Osteoblast (primary cell): ENCODE measurements around the gene TP73. TPM values are rescaled to one million over a fixed set of nuclear protein-coding genes. Genes with fewer than 3 reads are reported as not detected.

Experiments
- DNase-seq: peaks from one replicate; pipeline ENCODE4 v3.0.0; 2011; ENCODE audit warnings: low spot score, mixed read lengths; ENCODE audit not compliant: insufficient read length; ENCODE audit errors: missing footprints
- H2AFZ ChIP-seq: 2 replicates; pipeline ENCODE4 v1.6.0; 2011; ENCODE audit warnings: mild to moderate bottlenecking, low read length
- H3K27ac ChIP-seq: 2 replicates; pipeline ENCODE4 v1.5.1; 2011; ENCODE audit warnings: mild to moderate bottlenecking, low read depth, low read length, moderate library complexity
- H3K27me3 ChIP-seq: 2 replicates; pipeline ENCODE4 v1.6.0; 2012; ENCODE audit warnings: mild to moderate bottlenecking, control low read depth, inconsistent platforms, low read length, moderate library complexity; ENCODE audit not compliant: insufficient read depth
- H3K36me3 ChIP-seq: 2 replicates; pipeline ENCODE4 v1.5.1; 2011; ENCODE audit warnings: mild to moderate bottlenecking, low read length, control low read depth, moderate library complexity; ENCODE audit not compliant: insufficient read depth
- H3K4me1 ChIP-seq: 2 replicates; pipeline ENCODE4 v1.5.1; 2011; ENCODE audit warnings: mild to moderate bottlenecking, low read length, control low read depth, moderate library complexity; ENCODE audit not compliant: insufficient read depth
- H3K4me2 ChIP-seq: 2 replicates; pipeline ENCODE4 v1.6.0; 2011; ENCODE audit warnings: mild to moderate bottlenecking, low read length; ENCODE audit not compliant: insufficient read depth
- H3K4me3 ChIP-seq: fragments of 200-600 bp; sonication (generic); 3 replicates; pipeline ENCODE4 v1.5.1; 2012; ENCODE audit warnings: mild to moderate bottlenecking, low read length, inconsistent platforms; ENCODE audit not compliant: insufficient read depth
- H3K79me2 ChIP-seq: 2 replicates; pipeline ENCODE4 v1.6.0; 2012; ENCODE audit warnings: mild to moderate bottlenecking, low read length, control low read depth, inconsistent platforms; ENCODE audit not compliant: insufficient read depth
- H3K9me3 ChIP-seq: 2 replicates; pipeline ENCODE4 v1.5.1; 2011; ENCODE audit warnings: low read depth, low read length, control low read depth
- H4K20me1 ChIP-seq: 2 replicates; pipeline ENCODE4 v1.6.0; 2012; ENCODE audit warnings: mild to moderate bottlenecking, low read length, control low read depth; ENCODE audit not compliant: insufficient read depth
- CTCF ChIP-seq: IDR thresholded peaks from 2 replicates; pipeline ENCODE4 v1.5.1; 2011; ENCODE audit warnings: mild to moderate bottlenecking, low read depth, low read length, moderate library complexity; ENCODE audit errors: extremely low read depth
- total RNA-seq: library from RNA; depleted of rRNA; stranded (reverse); fragments of >200 nt; gene quantifications from 2 replicates; pipeline ENCODE4 v1.2.3, GENCODE V29; 2012

The TP73 gene
- total RNA-seq, 1 donor: not detected

- DNase-seq: peak; percentile 72
- no peak for TF ChIP-seq CTCF
- H3K4me2 ChIP-seq: no peak overlapping the region
- peaks cover 11% of the 10 kb centered on the region for H3K4me1 ChIP-seq
- peaks cover 5% of the 10 kb centered on the region for H3K36me3 ChIP-seq
- no peaks in the 10 kb centered on the region for H3K79me2 ChIP-seq
- H3K27ac ChIP-seq: no peak overlapping the region
- no peaks in the 10 kb centered on the region for H3K9me3 ChIP-seq
- no peaks in the 10 kb centered on the region for H4K20me1 ChIP-seq
- H3K27me3 ChIP-seq: peaks cover 21% of the 10 kb centered on the region
- H3K4me3 ChIP-seq: no peak overlapping the region
- H2AFZ ChIP-seq: no peak overlapping the region
These were observed 79.5 kb downstream of the TP73 start for GRCh38 chr1:3731583-3732433.

GRCh38 chr1:3732434-3733093 is 80.2 kb downstream of the TP73 start:
- Histone ChIP-seq H3K9me3 (no peaks in the 10 kb centered on the region), H3K79me2 (no peaks in the 10 kb centered on the region), H3K27ac (no peak overlapping the region), H3K4me3 (no peak overlapping the region), H3K4me1 (peaks cover 11% of the 10 kb centered on the region), H2AFZ (no peak overlapping the region), H3K36me3 (peaks cover 8% of the 10 kb centered on the region), H3K4me2 (no peak overlapping the region), H3K27me3 (peaks cover 21% of the 10 kb centered on the region), H4K20me1 (no peaks in the 10 kb centered on the region)
- DNase-seq: peak; percentile 90
- no peak for TF ChIP-seq CTCF

GRCh38 chr1:3733094-3733882 is 81.0 kb downstream of the TP73 start:
- Histone ChIP-seq H3K4me3 (no peak overlapping the region), H3K36me3 (peaks cover 12% of the 10 kb centered on the region), H3K27me3 (peaks cover 21% of the 10 kb centered on the region), H3K27ac (no peak overlapping the region), H3K4me2 (no peak overlapping the region), H3K79me2 (no peaks in the 10 kb centered on the region), H3K9me3 (no peaks in the 10 kb centered on the region), H4K20me1 (no peaks in the 10 kb centered on the region), H2AFZ (no peak overlapping the region), H3K4me1 (peaks cover 11% of the 10 kb centered on the region)
- peak; percentile 84 for DNase-seq
- no peak for TF ChIP-seq CTCF
